HG03066 (cell line): ENCODE results near the gene ZNF385C.

Source experiments
- ATAC-seq: cut with Tn5 transposase; IDR thresholded peaks from one replicate; pipeline ENCODE4 v1.9.1; 2021; ENCODE audit warnings: low read depth; ENCODE audit not compliant: unreplicated experiment

Gene ZNF385C

GRCh38 chr17:42109086-42109485 is 10.8 kb upstream of the ZNF385C start:
- no peak for ATAC-seq

DNA sequence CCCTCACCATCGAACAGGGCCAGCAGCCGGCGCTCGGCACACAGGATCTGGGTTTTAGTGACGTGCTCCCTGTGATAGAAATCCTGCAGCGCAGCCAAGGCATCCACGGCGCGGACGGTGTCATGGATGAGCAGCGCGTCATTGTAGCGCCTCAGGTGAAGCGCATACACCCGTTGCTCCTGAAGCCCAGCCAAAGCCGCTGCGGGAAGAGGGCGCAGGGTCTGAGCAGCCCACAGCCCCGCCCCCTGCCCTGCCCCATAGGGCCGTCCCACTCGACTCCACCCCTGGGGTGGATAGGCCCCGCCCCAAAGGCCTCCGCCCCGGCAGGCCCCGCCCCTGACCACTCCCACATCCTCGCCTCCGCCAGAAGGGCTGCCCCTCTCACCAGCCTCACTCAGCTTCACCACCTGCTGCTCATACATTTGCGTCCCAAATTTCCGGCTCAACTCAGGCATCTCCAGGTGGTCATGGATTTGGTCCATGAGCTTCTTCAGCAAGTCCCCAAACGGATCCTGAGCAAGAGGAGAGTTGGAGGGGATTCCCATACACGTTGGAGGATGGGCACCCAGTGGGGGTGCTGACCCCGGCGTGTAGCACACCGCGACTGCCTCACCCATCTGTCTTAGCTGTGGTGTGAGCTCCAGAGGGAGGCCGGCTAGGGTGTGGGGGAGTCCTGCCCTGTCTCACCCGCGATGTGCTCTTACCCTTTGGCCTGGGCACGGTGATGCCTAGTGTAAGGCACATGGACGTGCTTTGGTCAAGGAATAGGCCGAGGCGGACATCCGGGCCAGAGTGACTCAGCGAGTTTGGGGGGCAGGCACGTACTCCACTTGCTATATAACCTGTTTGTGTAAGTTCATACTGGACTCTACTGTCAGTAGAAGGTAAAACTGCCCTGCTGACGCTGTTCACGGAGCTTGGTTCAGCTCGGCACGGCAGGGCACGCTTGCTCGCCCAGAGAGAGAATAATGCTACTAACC is 9.6 kb upstream of the ZNF385C start:
- no peak for ATAC-seq

DNA sequence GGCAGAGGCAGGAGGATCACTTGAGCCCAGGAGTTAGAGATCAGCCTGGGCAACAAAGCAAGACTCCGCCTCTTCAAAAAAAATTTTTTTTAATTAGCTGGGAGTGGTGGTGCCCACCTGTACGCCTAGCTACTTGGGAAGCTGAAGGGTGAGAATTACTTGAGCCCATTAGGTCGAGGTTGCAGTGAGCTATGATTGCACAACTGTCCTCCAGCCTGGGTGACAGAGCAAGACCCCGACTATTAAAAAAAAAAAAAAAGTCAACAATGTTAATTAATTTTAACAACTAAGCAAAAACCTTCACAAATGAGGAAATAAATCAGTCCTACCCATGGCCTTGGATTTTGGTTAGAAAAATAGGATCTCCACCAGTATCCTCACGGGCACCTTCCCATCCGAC is 8.9 kb upstream of the ZNF385C start:
- ATAC-seq = no peak

DNA sequence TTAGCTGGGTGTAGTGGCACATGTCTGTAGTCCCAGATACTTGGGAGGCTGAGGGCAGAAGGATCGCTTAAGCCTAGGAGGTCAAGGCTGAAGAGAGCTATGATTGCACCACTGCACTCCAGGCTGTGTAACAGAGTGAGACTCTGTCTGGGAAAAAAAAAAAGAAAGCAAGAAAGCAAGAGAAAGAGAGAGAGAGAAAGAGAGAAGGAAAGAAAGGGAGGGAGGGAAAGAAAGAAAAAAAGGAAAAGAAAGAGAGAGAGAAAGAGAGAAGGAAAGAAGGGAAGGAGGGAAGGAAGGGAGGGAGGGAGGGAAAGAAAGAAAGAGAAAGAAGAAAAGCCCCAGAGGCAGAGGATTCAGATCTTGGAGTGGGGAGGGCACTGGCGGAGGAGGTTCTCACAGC is 7.7 kb upstream of the ZNF385C start:
- ATAC-seq = no peak

- ATAC-seq = no peak
Measured at GRCh38 chr17:42104264-42104663, 6.0 kb upstream of the ZNF385C start.

DNA sequence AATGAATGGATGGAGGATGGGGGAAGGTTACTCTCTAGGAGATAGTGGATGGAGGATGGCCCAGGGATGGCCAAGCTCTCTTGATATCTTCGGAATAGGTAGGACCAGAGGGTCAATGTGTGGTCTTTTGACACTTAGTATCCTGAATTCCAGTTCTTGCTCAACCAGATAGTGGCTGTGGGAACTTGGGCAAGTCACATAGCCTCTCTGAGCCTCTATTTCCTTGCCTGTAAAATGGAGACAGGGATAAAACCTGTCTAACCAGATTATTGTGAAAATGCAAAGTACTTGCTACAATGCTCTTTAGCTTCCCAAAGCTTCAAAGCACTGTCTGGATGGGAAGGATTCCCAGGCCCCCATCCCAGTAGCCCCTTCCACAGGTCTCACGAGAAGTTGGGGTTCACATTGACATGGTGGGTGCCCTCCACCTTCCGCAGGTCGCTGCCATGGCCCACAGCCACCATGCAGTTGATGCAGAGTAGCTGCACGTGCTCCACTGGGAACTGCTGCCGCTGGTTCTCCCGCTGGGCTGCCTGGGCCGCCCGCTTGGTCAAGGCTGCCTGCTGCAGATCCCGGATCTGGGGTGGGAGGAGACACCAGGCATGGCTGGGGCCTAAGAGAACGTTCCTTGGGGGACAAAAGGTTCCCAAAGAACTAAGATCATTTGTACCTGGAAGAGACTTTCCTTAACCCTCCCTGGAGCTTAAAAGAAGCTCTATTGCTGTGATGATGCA is 5.1 kb upstream of the ZNF385C start:
- no peak for ATAC-seq

GRCh38 chr17:42101513-42102292 is 3.4 kb upstream of the ZNF385C start:
- ATAC-seq = no peak

- ATAC-seq = no peak
Measured at GRCh38 chr17:42098730-42099399, 592 bp upstream of the ZNF385C start.

- no peak for ATAC-seq
Measured at GRCh38 chr17:42096360-42097111, 1.7 kb downstream of the ZNF385C start.

DNA sequence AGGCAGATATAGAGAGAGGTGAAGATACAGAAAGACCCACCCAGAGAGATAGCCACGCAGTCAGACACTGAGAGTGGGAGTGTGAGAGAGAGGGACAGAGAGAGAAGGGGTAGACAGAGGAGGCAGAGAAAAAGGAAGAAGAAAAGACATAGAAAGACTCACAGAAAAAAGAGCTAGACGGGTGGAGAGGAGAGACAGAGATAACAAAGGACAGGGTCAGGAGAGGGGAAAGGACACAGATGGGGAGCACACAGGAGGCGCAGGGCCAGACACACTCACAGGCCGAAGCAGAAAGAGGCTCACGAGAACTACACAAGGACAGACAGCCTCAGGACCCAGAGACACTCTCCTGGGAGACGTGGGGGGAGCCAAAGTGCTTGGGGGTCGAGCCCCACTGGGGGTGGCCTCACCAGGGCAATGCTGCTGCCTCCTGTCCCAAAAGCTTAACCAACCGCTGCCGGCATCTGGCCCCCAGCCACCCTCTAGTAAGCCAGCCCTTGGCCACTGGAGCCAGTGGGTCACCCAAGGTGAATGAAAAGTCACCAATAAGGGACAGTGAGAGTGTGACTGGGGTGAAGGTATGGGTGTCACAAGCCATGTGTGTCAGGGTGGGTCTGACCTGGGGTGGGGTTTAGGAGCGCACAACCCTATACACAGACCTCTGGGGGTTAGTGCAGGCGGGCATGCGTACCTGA is 3.8 kb downstream of the ZNF385C start:
- no peak for ATAC-seq

GRCh38 chr17:42092939-42093338 is 5.3 kb downstream of the ZNF385C start:
- no peak for ATAC-seq

GRCh38 chr17:42090964-42091790 is 7.1 kb downstream of the ZNF385C start:
- ATAC-seq = no peak

GRCh38 chr17:42088736-42089135 is 9.5 kb downstream of the ZNF385C start:
- no peak for ATAC-seq

DNA sequence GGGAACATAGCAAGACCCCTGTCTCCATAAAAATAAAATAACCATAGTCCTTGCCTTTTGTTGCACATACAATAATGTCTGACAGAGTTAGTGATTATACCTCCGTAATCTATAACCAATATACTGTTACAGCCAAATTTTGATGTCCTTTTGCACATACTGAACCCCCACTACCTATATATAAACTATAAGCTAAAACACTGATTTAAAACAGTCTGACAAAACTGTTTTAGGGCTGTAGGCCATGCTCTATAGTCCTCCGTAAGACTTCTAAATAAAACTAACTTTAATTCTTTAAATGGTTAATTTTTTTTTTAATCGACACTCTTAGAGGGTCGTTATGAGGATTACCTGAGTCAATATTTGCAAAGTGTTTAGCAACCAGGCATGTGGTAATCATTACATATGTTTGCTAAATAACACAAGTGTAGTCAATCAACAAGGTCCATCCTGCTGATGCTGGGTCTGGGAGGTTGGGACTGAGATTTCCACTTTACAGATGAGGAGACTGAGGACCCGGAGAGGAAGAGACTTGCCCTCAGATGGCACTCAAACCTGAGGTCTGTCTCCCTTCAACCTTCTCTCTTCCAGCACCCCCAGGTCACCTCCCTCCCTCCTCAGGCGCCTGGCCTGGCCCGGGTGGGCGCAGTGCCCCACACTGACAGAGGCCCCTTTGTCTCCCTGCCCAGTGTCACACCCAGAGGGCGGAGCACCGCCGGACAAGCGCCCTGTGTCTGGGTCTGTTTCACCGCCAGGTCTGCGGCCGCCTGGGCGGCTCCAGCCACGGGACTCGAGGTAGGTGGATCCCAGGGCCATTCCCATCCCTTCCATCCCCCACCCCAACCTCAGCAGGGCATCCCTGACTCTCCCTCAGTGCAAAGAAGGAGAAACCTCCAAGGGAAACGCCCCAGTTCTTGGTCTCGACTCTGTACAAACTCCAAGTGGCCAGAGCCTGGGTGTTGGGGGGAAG is 10.3 kb downstream of the ZNF385C start:
- no peak for ATAC-seq

- no peak for ATAC-seq
Measured at GRCh38 chr17:42087042-42087701, 11.1 kb downstream of the ZNF385C start.

DNA sequence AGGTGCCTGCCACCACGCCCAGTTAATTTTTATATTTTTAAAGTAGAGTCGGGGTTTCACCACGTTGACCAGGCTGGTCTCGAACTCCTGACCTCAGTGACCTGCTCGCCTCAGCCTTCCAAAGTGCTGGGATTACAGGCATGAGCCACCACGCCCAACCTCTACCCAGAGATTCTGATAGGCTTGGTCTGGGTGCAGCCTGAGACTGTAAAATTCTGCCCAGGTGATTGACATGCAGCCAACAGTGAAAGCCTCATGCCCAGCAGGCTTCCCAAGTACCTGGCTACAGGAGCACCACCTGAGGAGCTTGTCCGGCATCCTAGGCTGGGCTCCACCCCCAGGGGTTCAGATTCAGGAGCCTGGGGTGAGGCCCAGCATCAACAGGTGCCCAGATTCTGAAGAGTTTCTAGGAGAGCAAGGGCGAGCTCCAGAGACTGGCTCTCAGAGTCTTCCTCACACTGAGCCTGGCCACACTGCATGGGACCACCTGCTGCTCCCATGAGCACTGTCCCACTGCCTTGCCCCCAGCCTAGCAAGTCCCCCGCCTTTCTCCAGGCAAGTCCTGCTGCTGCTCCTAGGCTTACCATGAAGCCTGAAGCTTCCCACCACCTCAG is 16.6 kb downstream of the ZNF385C start:
- no peak for ATAC-seq
